ENCODE data around the gene KRT77.

- no peak for TF ChIP-seq POLR2A (IDR thresholded peaks at IDR 0.05)
- TF ChIP-seq CTCF (IDR thresholded peaks at IDR 0.05) = no peak
Measured at GRCh38 chr12:52684431-52684830, 18.9 kb downstream of the KRT77 start.
